MV-4-11 (cell line): ENCODE results near the gene LIFR.
"Not testable (repeated sequence)": the region's sequence is repeated elsewhere in the genome, so short reads cannot be mapped to it uniquely, and the experiment has no call there.

Experiments used
- DNase-seq: peaks from one replicate; lab custom pipeline; 2025; lab: John Stamatoyannopoulos, UW

The LIFR gene

GRCh38 chr5:38516649-38517048 lies 39.8 kb downstream of the LIFR start:
- not testable (repeated sequence) for DNase-seq

- DNase-seq, result no peak
Measured at GRCh38 chr5:38515646-38516045, 40.8 kb downstream of the LIFR start.

- DNase-seq, result no peak
Measured at GRCh38 chr5:38515092-38515491, 41.4 kb downstream of the LIFR start.

- DNase-seq, result no peak
Measured at GRCh38 chr5:38509185-38509584, 47.3 kb downstream of the LIFR start.

GRCh38 chr5:38506302-38506701 lies 50.1 kb downstream of the LIFR start:
- no peak for DNase-seq

- DNase-seq, result no peak
Measured at GRCh38 chr5:38500573-38501260, 55.7 kb downstream of the LIFR start.

- DNase-seq, result no peak
Measured at GRCh38 chr5:38497946-38498345, 58.5 kb downstream of the LIFR start.

- no peak for DNase-seq
Measured at GRCh38 chr5:38494763-38495162, 61.7 kb downstream of the LIFR start.

GRCh38 chr5:38494175-38494574 lies 62.3 kb downstream of the LIFR start:
- no peak for DNase-seq

- no peak for DNase-seq
Measured at GRCh38 chr5:38483805-38484398, 72.5 kb downstream of the LIFR start.

- DNase-seq, result no peak
Measured at GRCh38 chr5:38479315-38479904, 77.0 kb downstream of the LIFR start.

GRCh38 chr5:38478878-38479277 lies 77.6 kb downstream of the LIFR start:
- no peak for DNase-seq

- no peak for DNase-seq
Measured at GRCh38 chr5:38478166-38478565, 78.3 kb downstream of the LIFR start.

GRCh38 chr5:38473008-38473407 lies 83.4 kb downstream of the LIFR start:
- no peak for DNase-seq

- DNase-seq, result no peak
Measured at GRCh38 chr5:38472541-38472940, 83.9 kb downstream of the LIFR start.

GRCh38 chr5:38471709-38472108 lies 84.7 kb downstream of the LIFR start:
- no peak for DNase-seq

- no peak for DNase-seq
Measured at GRCh38 chr5:38469707-38470267, 86.7 kb downstream of the LIFR start.

GRCh38 chr5:38468978-38469706 lies 87.3 kb downstream of the LIFR start:
- DNase-seq, result no peak

GRCh38 chr5:38468202-38468673 lies 88.2 kb downstream of the LIFR start:
- no peak for DNase-seq

GRCh38 chr5:38467353-38468040 lies 88.9 kb downstream of the LIFR start:
- DNase-seq, result no peak

- no peak for DNase-seq
Measured at GRCh38 chr5:38466424-38467189, 89.8 kb downstream of the LIFR start.
